Measurements from ENCODE around the gene ORM1.

- TF ChIP-seq, protein P1, sequence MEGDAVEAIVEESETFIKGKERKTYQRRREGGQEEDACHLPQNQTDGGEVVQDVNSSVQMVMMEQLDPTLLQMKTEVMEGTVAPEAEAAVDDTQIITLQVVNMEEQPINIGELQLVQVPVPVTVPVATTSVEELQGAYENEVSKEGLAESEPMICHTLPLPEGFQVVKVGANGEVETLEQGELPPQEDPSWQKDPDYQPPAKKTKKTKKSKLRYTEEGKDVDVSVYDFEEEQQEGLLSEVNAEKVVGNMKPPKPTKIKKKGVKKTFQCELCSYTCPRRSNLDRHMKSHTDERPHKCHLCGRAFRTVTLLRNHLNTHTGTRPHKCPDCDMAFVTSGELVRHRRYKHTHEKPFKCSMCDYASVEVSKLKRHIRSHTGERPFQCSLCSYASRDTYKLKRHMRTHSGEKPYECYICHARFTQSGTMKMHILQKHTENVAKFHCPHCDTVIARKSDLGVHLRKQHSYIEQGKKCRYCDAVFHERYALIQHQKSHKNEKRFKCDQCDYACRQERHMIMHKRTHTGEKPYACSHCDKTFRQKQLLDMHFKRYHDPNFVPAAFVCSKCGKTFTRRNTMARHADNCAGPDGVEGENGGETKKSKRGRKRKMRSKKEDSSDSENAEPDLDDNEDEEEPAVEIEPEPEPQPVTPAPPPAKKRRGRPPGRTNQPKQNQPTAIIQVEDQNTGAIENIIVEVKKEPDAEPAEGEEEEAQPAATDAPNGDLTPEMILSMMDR (conservative IDR thresholded peaks at IDR 0.05 in 1 of 2, IDR thresholded peaks at IDR 0.05 in 1 of 2; ENCODE audit: low read depth in 1 of 2, low read length in 2 of 2) = no peak
- no peak for TF ChIP-seq EZH2 (IDR thresholded peaks at IDR 0.05; ENCODE audit: low read length, missing control alignments)
Measured at GRCh38 chr9:114363424-114363823, 40.5 kb downstream of the ORM1 start.
